Glomerular endothelial cell (primary cell): ENCODE measurements around the gene TBCA. TPM values are rescaled to one million over a fixed set of nuclear protein-coding genes. Genes with fewer than 3 reads are reported as not detected.
"Not testable (repeated sequence)": the region's sequence is repeated elsewhere in the genome, so short reads cannot be mapped to it uniquely, and the experiment has no call there.

Source experiments
- DNase-seq: peaks from one replicate; pipeline ENCODE4 v3.0.0-alpha.2; 2011; ENCODE audit warnings: low read depth, low spot score; ENCODE audit errors: extremely low read depth
- total RNA-seq: library from RNA; depleted of rRNA; stranded (reverse); fragments of >200 nt; gene quantifications from 2 replicates; pipeline ENCODE4 v1.2.3, GENCODE V29; 2015

Gene TBCA
- total RNA-seq, 1 donor from 2014 or later: 180 TPM

DNA sequence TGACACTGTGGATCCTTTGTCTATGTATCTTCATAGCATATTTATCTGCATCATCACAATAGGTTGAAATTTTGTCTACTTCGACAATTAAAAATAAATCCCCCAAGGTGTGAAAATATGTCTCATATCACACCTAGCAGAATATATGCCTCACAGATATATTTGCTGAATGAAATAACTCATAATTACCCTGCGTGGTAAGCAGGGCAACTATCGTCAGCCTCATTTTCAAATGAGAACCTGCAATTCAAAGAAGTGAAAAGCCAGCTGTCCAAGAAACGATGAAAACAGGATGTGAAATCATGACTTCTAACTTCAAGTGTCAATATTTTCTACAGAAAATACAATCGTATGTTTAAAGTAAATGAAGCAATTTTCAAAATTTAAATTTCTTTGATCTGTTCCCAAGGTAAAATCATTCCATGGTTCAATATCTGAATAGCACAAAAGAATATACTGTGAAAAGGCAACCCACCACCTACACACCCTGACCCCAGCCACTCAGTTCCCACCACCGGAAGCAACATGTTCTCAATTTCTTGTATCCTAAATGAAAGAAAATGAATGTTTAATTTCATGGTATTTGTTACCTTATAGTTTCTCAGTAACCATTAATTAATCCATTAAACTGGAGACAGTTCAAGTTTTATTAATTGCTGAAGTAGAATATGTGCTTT is 57.1 kb downstream of the TBCA start:
- DNase-seq: no peak

DNA sequence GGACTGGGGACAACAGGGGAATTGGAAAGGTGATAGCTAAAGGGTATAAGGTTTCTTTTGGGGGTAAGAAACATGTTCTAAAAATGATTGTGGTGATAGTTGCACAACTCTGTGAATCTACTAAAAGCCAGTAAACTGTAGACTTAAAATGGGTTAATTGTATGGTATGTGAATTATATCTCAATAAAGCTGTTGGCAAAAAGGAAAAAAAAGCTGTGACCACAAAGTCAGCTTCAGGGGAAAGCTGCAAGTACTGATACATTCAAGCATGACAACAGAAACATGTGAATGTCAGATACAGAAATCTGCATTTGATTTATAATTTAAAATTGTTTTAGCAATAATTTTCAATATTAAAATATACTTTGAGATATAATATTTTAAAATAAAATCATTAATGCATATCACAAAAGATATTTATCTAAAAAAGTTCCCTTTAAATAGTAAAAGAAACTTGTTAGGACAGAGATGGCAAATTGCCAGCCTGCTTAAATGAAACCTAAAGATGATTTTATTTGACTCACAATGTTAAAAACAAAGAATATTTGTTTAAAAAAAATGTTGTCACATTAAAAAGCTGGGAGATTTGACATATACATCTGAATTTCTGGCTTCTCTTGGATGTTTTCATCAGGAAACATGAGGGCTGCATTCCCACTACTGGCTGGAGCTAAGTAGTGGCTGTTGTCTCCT is 66.0 kb downstream of the TBCA start:
- no peak for DNase-seq

DNA sequence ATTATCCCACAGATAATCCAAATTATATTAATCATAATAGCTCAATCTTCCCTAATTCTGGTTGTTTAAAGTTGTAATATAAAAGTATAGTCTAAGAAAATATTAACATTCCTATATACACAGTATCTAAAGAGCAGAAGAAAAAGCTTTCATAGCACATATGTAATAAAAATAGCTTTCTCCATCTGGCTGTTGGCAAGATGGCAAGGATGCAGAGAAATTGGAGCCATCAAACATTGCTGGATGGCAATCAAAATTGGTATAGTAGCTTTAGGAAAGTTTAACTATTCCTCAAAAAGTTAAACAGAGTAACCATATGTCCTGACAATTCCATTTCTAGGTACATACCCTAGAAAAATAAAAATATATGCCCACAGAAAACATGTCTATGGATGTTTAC is 66.8 kb downstream of the TBCA start:
- no peak for DNase-seq

DNA sequence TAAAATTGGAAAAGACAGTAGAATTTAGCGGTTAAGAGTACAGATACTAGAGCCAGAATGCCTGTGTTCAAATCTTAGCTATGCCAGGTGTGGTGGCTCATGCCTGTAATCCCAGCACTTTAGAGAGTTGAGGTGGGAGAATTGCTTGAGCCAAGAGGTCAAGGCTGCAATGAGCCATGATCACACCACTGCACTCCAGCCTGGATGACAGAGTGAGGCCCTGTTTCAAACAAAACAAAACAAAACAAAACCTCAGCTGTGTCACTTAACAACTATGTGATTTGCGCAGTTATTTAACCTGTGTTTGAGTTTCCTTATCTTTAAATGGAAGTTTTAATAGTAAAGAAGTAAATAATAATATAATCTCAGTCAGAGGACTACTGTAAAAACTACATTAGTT is 68.3 kb downstream of the TBCA start:
- DNase-seq: no peak

DNA sequence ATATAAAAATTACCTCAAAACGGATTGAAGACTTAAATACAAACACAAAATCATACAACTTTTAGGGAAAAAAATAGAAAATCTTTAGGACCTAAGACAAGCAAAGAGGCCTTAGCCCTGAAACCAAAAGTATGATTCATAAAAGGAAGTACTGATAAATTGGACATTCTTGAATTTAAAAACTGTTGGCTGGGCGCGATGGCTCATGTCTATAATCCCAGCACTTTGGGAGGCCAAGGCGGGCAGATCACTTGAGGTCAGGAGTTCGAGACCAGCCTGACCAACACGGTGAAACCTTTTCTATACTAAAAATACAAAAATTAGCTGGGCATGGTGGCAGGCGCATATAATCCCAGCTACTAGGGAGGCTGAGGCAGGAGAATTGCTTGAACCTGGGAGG is 76.6 kb downstream of the TBCA start:
- not testable (repeated sequence) for DNase-seq

DNA sequence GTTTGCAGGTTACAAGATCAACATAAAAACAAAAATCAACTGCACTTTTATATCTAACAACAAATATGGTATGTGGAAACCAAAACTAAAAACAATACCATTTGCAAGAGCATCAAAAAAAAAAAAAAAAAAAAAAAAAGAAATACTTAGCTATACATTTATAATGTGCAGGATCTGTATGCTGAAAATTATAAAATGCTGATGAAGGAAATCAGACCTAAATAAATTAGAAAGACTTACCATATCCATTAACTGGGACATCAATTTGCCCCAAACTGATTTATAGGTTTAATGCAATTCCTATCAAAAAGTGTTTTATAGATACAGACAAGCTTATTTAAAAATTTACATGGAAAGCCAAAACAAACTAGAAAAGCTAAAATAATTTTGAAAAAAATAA is 77.2 kb downstream of the TBCA start:
- DNase-seq: no peak

DNA sequence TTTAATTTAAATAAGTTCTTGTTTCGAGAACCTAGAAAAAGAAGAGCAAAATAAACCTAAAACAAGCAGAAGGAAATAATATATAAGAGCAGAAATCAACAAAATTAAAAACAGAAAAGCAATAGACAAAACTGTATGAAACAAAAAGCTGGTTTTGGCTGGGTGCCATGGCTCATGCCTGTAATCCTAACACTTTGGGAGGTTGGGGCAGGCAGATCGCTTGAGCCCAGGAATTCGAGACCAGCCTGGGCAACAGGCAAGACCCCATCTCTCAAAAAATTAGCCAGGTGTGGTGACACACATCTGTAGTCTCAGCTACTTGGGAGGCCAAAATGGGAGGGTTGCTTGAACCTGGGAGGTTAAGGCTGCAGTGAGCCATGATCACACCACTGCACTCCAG is 78.4 kb downstream of the TBCA start:
- DNase-seq: no peak

DNA sequence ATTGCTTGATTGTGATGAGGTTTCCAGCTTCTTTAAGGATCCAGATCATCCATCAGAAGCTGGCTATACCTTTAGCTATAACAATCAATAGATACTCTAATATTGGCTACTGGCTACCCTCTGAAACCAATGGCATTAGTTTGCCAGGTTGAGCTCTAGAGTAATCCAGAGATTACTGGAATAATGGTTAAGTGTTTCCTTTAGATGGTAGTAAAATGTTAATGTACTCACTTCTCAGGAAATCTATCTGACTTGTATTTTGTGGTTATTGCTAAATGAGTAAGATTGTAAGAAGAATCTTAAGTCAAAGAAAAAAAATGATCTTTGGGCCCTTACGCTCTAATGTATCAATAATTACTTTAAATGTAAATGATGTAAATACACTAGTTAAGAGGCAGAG is 80.0 kb downstream of the TBCA start:
- DNase-seq: no peak

DNA sequence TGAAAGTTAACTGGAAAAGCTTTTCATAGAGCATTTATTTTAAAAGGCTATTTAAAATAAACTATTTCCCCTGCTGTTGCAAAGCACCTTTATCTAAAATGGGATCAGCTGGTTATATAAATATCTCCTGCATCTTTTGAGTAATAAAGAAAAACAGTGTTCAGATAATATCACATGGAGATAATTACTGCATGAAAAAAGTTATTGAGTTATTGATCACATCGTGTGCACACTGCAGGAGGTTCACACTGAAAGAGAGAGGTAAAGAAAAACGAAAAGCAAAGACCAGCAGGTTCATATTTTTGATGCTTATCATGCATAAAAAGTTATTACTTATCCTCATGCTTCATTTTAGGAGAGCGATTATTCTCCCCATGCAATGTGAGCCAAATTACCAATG is 82.2 kb downstream of the TBCA start:
- no peak for DNase-seq

DNA sequence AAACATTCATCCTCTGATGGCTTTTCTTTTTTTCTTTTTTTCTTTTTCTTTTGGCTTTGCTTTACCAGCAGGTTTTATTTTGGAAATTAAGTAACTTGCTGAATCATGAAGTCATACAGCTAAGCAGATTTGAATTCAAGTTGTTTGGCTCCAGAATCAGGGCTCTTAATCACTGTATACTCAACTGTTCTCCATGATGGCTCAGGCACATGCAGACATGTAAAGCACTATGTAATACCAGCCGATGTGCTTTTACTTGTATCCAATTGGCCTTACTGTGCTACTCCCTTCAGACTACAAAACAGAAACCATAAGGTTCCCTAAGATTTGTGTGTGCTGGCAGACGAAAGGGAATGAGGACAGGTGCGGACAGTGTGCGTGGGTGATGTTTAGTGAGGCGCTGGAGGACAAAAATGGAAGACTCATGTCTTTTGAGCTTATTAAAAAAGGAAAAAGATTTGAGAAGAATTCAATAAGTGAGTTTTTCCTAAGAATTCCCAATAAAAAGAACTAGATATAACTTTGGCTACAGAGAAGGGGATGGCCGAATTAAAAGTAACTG is 92.9 kb downstream of the TBCA start:
- DNase-seq: no peak

DNA sequence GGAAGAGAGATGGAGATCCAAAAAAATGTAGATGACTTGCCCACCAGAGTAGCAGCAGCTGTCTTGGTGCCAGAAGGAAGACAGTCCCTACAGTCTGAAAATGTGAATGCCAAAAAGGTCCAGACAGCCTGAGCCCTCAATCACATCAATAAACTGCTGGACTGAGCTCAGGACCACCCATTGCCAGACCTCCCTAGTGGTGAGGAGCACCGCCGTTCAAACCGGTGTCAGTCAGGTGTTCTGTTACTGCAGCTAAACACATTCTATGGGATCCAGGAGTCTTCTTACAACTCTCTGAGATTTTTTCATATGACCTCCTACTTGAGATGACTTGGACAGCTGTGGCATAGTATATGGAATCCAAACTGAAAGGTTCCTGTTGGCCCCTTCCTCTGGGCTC is 105.6 kb downstream of the TBCA start:
- DNase-seq: no peak

DNA sequence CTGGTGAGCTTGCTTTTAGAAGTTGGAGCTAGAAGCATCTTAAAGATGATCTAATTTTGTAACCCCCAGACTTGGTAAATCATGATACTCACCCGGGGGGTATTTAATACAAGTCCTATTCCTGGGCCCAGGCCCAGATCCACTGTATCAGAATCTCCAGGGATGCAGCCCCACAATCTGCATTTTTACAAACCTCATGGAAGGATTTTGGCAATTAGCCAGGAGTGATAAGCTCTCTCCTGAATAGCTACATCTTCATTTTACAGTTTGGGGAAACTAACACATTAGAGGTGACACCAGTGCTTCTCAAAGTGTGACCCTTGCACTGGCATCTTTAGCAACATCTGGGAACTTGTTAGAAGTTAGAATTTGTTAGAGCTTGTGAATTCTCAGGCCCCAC is 106.5 kb downstream of the TBCA start:
- DNase-seq: no peak

DNA sequence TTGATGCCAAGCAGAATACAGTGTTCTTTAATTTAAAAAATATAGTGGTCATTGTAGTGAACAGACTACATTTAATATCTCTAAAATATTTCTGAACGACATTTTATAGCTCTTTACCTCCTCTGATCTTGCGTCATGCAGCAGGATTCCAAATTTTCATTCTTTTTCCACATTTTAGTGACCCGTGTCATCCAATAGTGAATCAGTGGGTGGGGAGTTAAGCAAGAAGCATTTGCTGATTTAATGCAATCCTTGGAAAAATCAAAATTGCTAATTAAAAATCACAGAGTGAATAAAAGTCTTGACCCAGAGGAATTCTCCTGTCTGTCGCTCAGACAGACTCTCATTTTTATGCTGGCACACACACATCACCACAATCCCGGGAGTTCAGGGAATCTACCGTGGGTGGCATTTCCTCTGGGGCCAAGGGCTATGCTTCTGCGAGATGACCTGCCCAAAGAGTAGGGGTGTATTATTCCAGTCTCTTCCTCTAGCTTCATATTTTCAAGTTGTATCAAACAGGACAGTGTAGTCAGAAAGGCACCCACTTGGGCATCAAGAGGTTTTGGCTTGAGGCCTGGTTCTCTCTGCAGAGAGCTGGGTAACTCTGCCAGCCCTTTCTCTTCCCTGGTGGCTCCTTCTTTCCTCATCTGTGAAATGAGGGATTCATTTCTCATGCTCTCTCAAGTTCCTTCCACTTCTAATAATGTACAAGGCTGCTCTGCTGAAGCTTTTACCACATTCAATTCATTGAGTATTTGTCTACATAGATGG is 112.9 kb downstream of the TBCA start:
- no peak for DNase-seq

DNA sequence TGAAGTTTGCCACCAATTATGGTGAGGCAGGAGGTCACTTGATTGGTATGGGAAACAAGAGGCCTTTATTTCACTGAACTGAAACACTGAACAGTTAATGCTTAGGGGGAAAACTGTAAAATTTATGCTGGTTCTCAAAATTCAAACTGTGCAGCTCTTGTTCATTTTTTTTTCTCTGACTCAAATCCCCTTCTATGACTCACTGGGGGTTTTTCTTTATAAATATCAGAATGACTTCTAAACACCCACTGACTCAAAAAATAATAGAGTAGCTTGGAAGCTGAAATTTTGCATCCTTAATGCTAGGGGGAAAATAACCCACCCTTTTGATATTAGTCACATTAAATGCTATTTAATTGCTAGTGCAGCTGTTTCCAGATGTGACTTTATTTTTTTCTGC is 113.5 kb downstream of the TBCA start:
- DNase-seq: no peak

DNA sequence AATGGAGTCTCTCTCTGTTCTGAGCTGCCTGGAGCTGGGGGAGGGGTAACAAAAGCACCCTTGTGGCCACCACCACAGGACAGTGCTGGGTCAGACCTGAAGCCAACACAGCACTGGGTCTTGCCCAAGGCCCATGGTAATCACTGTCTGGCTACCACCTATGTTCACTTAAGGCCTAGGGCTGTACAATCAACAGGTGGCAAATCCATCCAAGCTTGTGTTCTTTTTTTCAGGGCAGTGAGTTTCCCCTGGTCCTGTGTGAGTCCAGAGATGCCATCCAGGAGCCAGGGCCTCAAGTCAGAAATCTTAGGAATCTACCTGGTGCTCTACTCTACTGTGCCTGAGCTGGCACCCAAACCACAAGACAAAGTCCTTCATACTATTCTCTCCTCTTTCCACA is 117.5 kb downstream of the TBCA start:
- no peak for DNase-seq

DNA sequence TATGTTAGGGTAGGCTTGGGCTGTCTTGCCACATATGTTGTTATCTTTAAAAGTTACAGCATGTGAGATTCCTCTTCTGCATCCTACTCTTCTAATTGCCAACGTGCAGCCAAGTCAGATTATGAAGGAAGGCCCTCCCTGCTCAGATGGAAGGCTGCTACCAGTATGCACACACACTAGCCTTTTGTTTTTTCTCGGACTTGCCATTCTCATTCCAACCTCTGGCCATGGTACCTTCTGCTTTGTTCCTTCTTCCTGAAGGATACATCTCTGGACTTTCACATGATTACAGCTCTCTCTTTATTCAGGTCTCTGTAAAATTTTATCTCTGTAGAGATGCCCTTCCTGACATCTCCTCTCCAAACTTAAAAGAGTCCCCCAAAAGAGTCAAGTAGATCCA is 124.8 kb downstream of the TBCA start:
- DNase-seq: no peak

DNA sequence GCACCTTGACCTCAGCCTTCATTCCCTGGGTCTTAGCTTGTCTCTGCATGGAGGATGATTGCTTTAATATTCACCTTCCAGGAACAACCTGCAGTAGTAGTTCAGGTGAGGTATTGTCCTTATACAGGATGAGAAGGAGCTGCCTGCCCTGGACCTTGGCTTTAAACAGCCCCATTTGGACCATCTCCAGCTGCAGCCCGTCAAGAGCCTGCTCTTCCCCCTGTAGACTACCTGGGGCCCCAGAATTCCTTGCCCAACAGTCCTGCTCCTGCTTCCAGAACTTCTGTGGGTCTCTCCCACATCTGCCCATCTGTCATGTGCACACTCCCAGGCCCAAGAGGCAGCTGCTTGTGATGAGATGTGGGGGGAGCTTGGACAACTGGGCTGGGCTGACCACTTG is 125.5 kb downstream of the TBCA start:
- no peak for DNase-seq

DNA sequence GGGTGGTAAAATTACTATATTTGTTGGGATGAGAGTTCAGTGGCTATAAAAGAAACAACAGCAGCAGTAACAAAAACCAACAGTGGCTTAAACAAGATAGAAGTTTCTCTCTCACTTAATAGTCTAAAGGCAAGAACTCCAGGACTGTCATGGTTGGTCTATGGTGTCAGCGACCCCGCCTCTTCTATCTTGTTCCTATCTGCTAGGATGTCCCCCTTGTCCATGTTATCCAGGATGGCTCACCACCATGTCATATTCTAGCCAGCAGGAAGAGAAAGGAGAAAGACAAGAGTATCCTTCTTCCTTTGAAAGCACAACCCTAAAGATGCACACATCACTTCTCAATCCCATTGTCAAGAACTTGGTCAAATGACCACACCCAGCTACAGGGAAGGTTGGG is 126.4 kb downstream of the TBCA start:
- DNase-seq: no peak

DNA sequence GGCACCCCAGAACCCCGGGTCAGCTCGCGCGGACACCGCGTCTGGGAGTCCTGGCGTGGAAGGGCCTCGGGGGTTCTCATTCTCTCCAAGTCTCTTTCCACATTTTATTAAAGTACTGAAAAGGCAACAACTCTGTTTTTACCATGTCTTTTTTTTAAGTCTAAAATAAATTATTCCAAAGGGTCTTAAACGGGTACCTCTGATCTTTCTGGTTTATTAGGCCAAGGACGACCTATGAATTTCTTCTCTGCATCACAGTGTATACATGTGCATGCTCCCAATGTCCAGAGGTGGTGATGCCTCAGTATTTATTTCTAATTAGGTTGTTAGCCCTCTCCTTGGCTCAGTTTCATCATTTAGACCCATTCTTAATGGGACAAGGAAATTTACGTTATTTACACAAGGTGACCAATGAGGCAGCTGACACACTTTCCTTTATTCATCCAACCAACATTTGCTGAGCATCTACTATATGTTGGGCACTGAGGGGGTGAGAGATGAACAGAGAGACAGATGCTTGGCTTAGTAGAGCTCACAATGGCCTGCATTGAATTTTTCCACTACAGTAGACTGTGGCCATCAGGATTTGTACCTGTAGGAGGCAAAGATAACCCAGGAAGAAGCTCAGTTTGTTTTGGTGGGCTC is 130.0 kb downstream of the TBCA start:
- DNase-seq: no peak

DNA sequence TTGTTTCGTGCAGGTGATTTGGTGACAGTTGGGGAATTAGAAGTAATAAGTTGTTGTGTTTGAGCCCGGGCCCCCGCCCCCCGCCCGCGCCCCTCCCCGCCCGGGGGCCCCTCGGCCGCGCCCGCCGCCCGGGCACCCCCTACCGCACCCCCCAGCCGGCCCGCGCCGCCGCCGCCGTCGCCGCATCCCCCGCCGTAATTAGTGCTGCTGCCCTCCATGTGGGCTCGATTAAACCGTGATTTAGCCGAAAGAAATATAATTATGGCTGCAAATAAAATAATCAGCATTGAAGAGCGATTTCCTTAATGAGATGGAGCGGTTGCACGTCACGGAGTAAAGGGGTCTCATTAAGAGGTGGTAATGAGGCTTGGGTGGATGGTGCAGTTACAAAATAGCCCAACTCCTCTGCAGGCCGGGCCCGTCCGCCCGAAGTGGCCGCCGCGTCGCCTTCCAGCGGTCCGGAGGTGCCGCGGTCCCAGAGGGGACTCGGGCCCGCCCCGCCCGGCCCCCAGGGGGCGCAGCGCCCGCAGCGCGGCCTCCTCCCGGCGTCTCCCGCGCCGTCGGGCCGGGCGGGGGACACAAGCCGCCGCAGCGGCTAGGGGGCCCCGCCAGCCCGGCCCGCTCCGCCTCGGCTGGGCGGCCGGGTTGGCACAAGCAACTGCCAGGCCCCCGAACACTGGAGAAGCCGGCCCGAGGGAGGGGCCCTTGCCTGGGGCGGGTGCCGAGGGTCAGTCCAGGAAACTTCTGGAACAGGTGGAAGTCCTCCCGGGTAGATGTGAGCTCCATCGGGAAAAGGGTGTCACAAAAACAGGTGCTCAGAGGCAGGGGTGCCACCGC is 130.8 kb downstream of the TBCA start:
- DNase-seq: no peak
